Lung (tissue), 12 donors: ENCODE measurements around the gene CEP350. TPM values are rescaled to one million over a fixed set of nuclear protein-coding genes. Genes with fewer than 3 reads are reported as not detected.

Experiments used
- ATAC-seq: fragments of 200-7000 bp; cut with Tn5 transposase; one replicate; pipeline ENCODE4 v1.9.1; 2020; ENCODE audit warnings: moderate number of reproducible peaks; ENCODE audit not compliant: insufficient read depth, low FRiP score
- DNase-seq, 3 donors: peaks; one replicate each; pipeline ENCODE4 v3.0.0-alpha.2; 2013 to 2017
- H3K27ac ChIP-seq, 2 donors: one replicate each; pipeline ENCODE4 v1.5.1; 2013; ENCODE audit warnings: mild to moderate bottlenecking in 2 of 2, moderate library complexity in 2 of 2, control low read depth in 1 of 2, inconsistent platforms in 1 of 2, low read depth in 1 of 2, low read length in 1 of 2
- H3K27me3 ChIP-seq, 3 donors: one replicate each; pipeline ENCODE4 v1.5.1; 2013; ENCODE audit warnings: low read length in 2 of 3; ENCODE audit not compliant: control insufficient read depth in 3 of 3, insufficient read depth in 3 of 3
- H3K36me3 ChIP-seq, 4 donors: one replicate each; pipeline ENCODE4 v1.5.1; 2013; ENCODE audit warnings: low read length in 4 of 4, mild to moderate bottlenecking in 1 of 4, moderate library complexity in 1 of 4; ENCODE audit not compliant: control insufficient read depth in 4 of 4, insufficient read depth in 4 of 4
- H3K4me1 ChIP-seq, 5 donors: one replicate each; pipeline ENCODE4 v1.5.1; 2013; ENCODE audit warnings: low read length in 5 of 5, mild to moderate bottlenecking in 2 of 5, moderate library complexity in 1 of 5; ENCODE audit not compliant: control insufficient read depth in 5 of 5, insufficient read depth in 5 of 5
- H3K4me3 ChIP-seq: one replicate; pipeline ENCODE4 v1.5.1; 2013; ENCODE audit warnings: mild to moderate bottlenecking, control low read depth, moderate library complexity
- H3K9ac ChIP-seq, 2 donors: one replicate each; pipeline ENCODE4 v1.5.1; 2013; ENCODE audit warnings: low read length in 2 of 2, control low read depth in 1 of 2; ENCODE audit not compliant: insufficient read depth in 1 of 2
- H3K9me3 ChIP-seq, 4 donors: one replicate each; pipeline ENCODE4 v1.5.1; 2013; ENCODE audit warnings: low read length in 3 of 4, mild to moderate bottlenecking in 1 of 4, moderate library complexity in 1 of 4; ENCODE audit not compliant: control insufficient read depth in 4 of 4, insufficient read depth in 3 of 4
- CTCF ChIP-seq: IDR thresholded peaks from 2 replicates; pipeline ENCODE4 v1.5.1; 2012; ENCODE audit warnings: mild to moderate bottlenecking; ENCODE audit errors: control extremely low read depth, extremely low read depth
- WGBS, 2 donors: extraction: QIAGEN DNeasy Blood & Tissue Kit; methylation state at CpG; one replicate each; pipeline ENCODE4 v1.1.7; 2013; 5-methylcytosine and 5-hydroxymethylcytosine counted together
- polyA plus RNA-seq, 2 donors: library from polyadenylated mRNA; stranded (reverse); fragments of 200-250 nt; gene quantifications; one replicate each; pipeline ENCODE4 v1.2.1, GENCODE V29; 2013
- total RNA-seq, 2 donors: library from RNA; depleted of rRNA in 1 of 2; stranded (reverse); fragments of >200 nt in 1 of 2; gene quantifications; one replicate each; pipeline ENCODE4 v1.2.1, GENCODE V29; 2014 to 2021
- donor health status: control.
- donor health status: control.
- donor health status: Bipolar disorder and iron deficiency.
- donor health status: healthy.
- donor health status: DM: yes; HTN: yes; CAD: no.

The CEP350 gene
- total and polyA plus RNA-seq, 4 donors: 4.3 to 89.8 (median 23.0) TPM

- no peak for ATAC-seq
- Histone ChIP-seq H3K4me3 (no peak overlapping the region), H3K9ac (no peak overlapping the region), H3K36me3 (no peaks in the 10 kb centered on the region), H3K27ac (peak overlapping the region in 1 of 2 donors; percentile 23), H3K9me3 (no peaks in the 10 kb centered on the region), H3K27me3 (no peaks in the 10 kb centered on the region), H3K4me1 (peaks cover 0 to 14% (median 4%) of the 10 kb centered on the region in 5 donors)
- TF ChIP-seq CTCF: no peak
- 72 to 73% methylated on average over 4 of the region's 4 CpGs for WGBS, 2 donors
- DNase-seq: no peak
Observed at GRCh38 chr1:179976970-179977651, 22.5 kb downstream of the CEP350 start.

GRCh38 chr1:179978199-179979079, 23.8 kb downstream of the CEP350 start:
- no peak overlapping the region for H3K9ac ChIP-seq
- H3K27ac ChIP-seq: no peak overlapping the region

GRCh38 chr1:179984101-179984500, 29.5 kb downstream of the CEP350 start:
- Histone ChIP-seq H3K36me3 (peaks cover 0 to 6% (median 2%) of the 10 kb centered on the region in 4 donors), H3K9ac (no peak overlapping the region), H3K4me1 (peaks cover 0 to 2% (median 0%) of the 10 kb centered on the region in 5 donors), H3K4me3 (no peak overlapping the region), H3K27ac (no peak overlapping the region), H3K9me3 (no peaks in the 10 kb centered on the region), H3K27me3 (no peaks in the 10 kb centered on the region)
- WGBS, 2 donors: 94 to 96% methylated on average over 1 of the region's 1 CpG
- DNase-seq (no peak), ATAC-seq (no peak)
- TF ChIP-seq CTCF: no peak

More at GRCh38 chr1:179978199-179979079, 23.8 kb downstream of the CEP350 start:
- TF ChIP-seq CTCF: no peak
- H3K4me3 ChIP-seq: no peak overlapping the region
- H3K36me3 ChIP-seq: no peaks in the 10 kb centered on the region
- no peak for DNase-seq
- H3K4me1 ChIP-seq: peaks cover 0 to 13% (median 4%) of the 10 kb centered on the region in 5 donors
- WGBS, 2 donors: 73 to 79% methylated on average over 5 of the region's 5 CpGs
- ATAC-seq: no peak
- H3K27me3 ChIP-seq: no peaks in the 10 kb centered on the region
- no peaks in the 10 kb centered on the region for H3K9me3 ChIP-seq
